Calu3 (cell line): ENCODE measurements around the gene ITPKB. TPM values are rescaled to one million over a fixed set of nuclear protein-coding genes. Genes with fewer than 3 reads are reported as not detected.

Experiments
- BruUV-seq: library from RNA; stranded (reverse); fragments of 400-500 nt; replicated peaks from 2 replicates; lab custom pipeline; 2021; lab: Mats Ljungman, UMichigan
- CTCF ChIA-PET: fragments of 300-600 bp; sonication (Branson Sonifier 250); formaldehyde crosslinking; loops from one replicate; lab custom pipeline; 2022; ENCODE audit warnings: antibody characterized with exemption; lab: Charles Lee
- DNase-seq: peaks from one replicate; pipeline ENCODE4 v3.0.0; 2022
- H3K27ac Mint-ChIP-seq: one replicate; pipeline ENCODE4 v1.8.0; 2022; ENCODE audit warnings: mixed read lengths; ENCODE audit not compliant: unreplicated experiment
- H3K27me3 Mint-ChIP-seq: one replicate; pipeline ENCODE4 v1.8.0; 2022; ENCODE audit warnings: mixed read lengths; ENCODE audit not compliant: unreplicated experiment
- H3K36me3 Mint-ChIP-seq: one replicate; pipeline ENCODE4 v1.8.0; 2022; ENCODE audit warnings: mild to moderate bottlenecking, moderate library complexity, mixed read lengths; ENCODE audit not compliant: insufficient read depth, unreplicated experiment
- H3K4me1 Mint-ChIP-seq: one replicate; pipeline ENCODE4 v1.8.0; 2022; ENCODE audit warnings: mild to moderate bottlenecking, low read depth, mixed read lengths; ENCODE audit not compliant: unreplicated experiment
- H3K4me3 Mint-ChIP-seq: one replicate; pipeline ENCODE4 v1.8.0; 2022; ENCODE audit warnings: mild to moderate bottlenecking, low read depth, moderate library complexity, mixed read lengths; ENCODE audit not compliant: unreplicated experiment
- H3K9me3 Mint-ChIP-seq: one replicate; pipeline ENCODE4 v1.8.0; 2022; ENCODE audit warnings: low read depth, mixed read lengths; ENCODE audit not compliant: unreplicated experiment
- intact Hi-C: fragments of 100-400 bp; cut with micrococcal nuclease; formaldehyde crosslinking; loops from one replicate; pipeline ENCODE4 v1.10.0; 2022; ENCODE audit not compliant: unreplicated experiment
- total RNA-seq: library from RNA; stranded (reverse); gene quantifications from 2 replicates; pipeline ENCODE4 v1.2.3, GENCODE V29; 2022
- TF ChIP-seq, protein P1 (sequence below): fragments of 200-600 bp; IDR thresholded peaks from one replicate; pipeline ENCODE4 v1.8.0; 2022; ENCODE audit warnings: antibody characterized with exemption; ENCODE audit not compliant: unreplicated experiment

Gene ITPKB
- total RNA-seq, 1 experiment from 2014 or later, result 11.8 TPM

DNA sequence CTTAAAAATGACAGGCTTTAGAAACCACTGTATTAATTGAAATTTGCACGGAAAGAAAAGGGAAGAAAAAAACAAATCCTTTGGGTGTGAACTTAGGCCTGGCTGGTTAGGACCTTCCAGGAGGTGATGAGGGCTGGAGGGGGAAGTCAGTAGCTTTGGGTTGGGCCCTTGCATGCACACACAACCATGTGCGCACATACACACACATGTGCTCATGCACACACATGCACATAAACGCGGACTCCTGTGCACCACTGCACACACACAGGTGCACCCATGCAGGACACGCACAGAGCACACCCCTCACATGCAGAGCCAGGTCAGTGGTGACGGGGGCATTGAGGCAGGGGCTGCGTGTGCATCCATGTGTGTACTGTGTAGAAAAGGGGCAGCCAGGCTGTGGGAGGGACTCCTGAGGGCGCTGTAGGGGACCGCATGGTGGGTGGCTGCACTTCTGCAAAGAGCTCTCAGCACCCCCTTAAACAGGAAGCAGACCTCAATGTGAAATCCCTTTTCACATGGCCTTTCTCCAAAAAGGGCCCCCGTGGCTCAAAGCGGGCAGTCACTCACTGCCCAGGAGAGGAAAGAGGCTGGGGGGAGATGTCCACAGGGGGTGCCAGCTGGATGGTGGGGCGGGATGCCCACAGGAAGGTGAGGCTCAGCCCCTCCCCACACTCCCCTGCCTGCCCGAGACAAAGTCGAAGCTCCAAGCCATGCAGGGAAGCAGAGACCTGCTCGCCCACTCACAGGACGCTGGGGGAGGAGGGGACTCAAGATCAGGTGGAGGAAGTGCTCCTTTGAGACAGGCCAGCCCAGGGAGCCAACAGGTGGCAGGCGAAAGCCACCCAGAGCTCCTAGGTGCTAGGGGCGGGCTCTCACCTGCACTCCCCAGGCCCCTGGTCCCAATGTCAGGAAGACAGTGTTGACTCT is 95.2 kb downstream of the ITPKB start:
- CTCF ChIA-PET, result no interaction called here
- peaks cover 29% of the 10 kb centered on the region for H3K4me1 Mint-ChIP-seq
- DNase-seq, result no peak
- no peaks in the 10 kb centered on the region for H3K27me3 Mint-ChIP-seq
- intact Hi-C loops, result loop anchor here (2.0 kb wide), 1 partner anchor 77 kb away; no protein-coding TSS in a partner anchor
- H3K9me3 Mint-ChIP-seq, result no peaks in the 10 kb centered on the region
- H3K4me3 Mint-ChIP-seq, result no peak overlapping the region
- TF ChIP-seq, protein P1, sequence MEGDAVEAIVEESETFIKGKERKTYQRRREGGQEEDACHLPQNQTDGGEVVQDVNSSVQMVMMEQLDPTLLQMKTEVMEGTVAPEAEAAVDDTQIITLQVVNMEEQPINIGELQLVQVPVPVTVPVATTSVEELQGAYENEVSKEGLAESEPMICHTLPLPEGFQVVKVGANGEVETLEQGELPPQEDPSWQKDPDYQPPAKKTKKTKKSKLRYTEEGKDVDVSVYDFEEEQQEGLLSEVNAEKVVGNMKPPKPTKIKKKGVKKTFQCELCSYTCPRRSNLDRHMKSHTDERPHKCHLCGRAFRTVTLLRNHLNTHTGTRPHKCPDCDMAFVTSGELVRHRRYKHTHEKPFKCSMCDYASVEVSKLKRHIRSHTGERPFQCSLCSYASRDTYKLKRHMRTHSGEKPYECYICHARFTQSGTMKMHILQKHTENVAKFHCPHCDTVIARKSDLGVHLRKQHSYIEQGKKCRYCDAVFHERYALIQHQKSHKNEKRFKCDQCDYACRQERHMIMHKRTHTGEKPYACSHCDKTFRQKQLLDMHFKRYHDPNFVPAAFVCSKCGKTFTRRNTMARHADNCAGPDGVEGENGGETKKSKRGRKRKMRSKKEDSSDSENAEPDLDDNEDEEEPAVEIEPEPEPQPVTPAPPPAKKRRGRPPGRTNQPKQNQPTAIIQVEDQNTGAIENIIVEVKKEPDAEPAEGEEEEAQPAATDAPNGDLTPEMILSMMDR, result no peak
- BruUV-seq, result no TSS peak
- H3K27ac Mint-ChIP-seq, result no peak overlapping the region
- peaks cover 6% of the 10 kb centered on the region for H3K36me3 Mint-ChIP-seq

DNA sequence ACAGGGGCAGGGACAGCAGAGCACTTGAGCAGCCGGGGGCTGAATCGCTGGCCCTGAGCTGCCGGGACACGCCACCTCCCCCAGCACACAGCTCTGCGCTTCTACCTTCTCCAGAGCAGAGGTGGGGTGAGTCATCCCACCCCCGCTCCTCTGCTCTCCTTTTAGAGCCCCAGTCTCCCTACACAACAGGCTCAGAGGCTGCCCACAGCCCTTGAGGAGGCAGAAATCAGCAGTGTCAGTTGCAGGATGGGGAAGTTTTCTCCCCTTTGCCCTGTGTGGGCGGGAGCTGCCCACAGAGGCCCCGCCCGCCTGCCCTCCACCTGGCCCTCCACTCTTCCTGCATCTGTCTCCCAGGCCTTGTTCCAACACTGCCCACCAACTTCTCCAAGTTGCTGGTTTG is 95.9 kb downstream of the ITPKB start:
- intact Hi-C loops, result loop anchor here (2.0 kb wide), 1 partner anchor 78 kb away; no protein-coding TSS in a partner anchor
- TF ChIP-seq, protein P1, result no peak
- Mint-ChIP-seq H3K27me3 (no peaks in the 10 kb centered on the region), H3K4me3 (no peak overlapping the region), H3K36me3 (peaks cover 6% of the 10 kb centered on the region), H3K9me3 (no peaks in the 10 kb centered on the region), H3K27ac (no peak overlapping the region), H3K4me1 (peaks cover 29% of the 10 kb centered on the region)
- BruUV-seq, result no TSS peak
- CTCF ChIA-PET, result interaction anchor here (0.6 to 0.8 kb wide), 2 partner anchors 10 to 162 kb away, joined by 3 to 7 read pairs; no protein-coding TSS in a partner anchor
- DNase-seq, result peak; percentile 66

DNA sequence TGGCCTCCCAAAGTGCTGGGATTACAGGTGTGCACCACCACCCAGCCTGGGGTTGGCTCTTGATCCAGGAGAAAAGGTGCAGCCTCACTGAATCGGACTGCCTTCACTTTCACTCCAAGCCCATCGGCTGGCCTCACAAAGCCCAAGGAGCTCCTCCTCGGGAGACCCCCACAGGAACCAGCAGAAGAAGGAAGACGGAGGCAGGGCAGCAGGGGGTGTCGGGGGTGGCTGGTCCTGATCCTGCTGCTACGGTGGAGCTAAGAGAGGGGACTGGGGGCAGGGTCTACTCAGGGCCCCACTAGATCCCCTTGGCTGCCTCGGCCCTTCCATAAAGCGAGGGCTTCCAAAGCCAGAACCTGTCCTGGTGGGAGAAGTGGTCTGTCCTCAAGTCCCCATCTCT is 96.7 kb downstream of the ITPKB start:
- TF ChIP-seq, protein P1, result no peak
- CTCF ChIA-PET, result interaction anchor here (0.6 to 0.8 kb wide), 2 partner anchors 9 to 163 kb away, joined by 3 to 7 read pairs; no protein-coding TSS in a partner anchor
- H3K4me1 Mint-ChIP-seq, result peaks cover 29% of the 10 kb centered on the region
- H3K36me3 Mint-ChIP-seq, result peaks cover 6% of the 10 kb centered on the region
- BruUV-seq, result no TSS peak
- no peaks in the 10 kb centered on the region for H3K27me3 Mint-ChIP-seq
- DNase-seq, result no peak
- H3K27ac Mint-ChIP-seq, result no peak overlapping the region
- intact Hi-C loops, result loop anchor here (2.0 kb wide), 1 partner anchor 78 kb away; no protein-coding TSS in a partner anchor
- H3K9me3 Mint-ChIP-seq, result no peaks in the 10 kb centered on the region
- no peak overlapping the region for H3K4me3 Mint-ChIP-seq

DNA sequence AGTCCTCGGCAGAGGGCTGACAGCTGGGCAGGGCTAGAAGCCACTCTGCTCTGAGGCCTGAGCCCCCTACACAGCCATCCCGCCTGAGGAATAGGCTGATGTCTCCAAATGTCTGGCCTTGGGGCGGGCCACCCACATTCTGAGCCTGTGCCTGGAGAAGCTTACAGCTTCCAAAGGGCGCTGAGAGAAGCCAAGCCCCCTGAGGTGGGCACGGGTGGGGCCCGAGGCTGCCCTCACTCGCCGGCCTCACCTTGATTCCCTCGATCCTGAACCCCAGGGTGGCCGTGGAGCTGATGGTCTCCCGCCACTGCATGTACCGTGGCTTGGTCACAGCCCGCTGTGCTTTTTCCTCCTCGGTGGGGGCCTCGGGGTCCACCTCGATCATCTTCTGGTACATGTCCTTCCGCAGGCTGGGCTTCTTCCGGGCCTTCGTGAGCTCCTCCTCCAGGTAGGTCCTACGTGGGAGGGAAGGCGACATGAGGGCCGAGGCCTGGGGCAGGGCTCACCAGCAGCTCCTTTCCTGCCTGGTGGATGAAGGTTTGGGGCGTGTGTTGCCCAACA is 97.3 kb downstream of the ITPKB start:
- H3K9me3 Mint-ChIP-seq, result no peaks in the 10 kb centered on the region
- BruUV-seq, result no TSS peak
- peaks cover 29% of the 10 kb centered on the region for H3K4me1 Mint-ChIP-seq
- H3K4me3 Mint-ChIP-seq, result no peak overlapping the region
- CTCF ChIA-PET, result no interaction called here
- no peaks in the 10 kb centered on the region for H3K27me3 Mint-ChIP-seq
- intact Hi-C loops, result loop anchor here (2.0 kb wide), 1 partner anchor 79 kb away; no protein-coding TSS in a partner anchor
- TF ChIP-seq, protein P1, result no peak
- no peak overlapping the region for H3K27ac Mint-ChIP-seq
- no peak for DNase-seq
- H3K36me3 Mint-ChIP-seq, result peaks cover 6% of the 10 kb centered on the region
